Loucy (cell line): Measurements from ENCODE around the gene PUS7.

Source experiments
- EZH2phosphoT487 ChIP-seq: fragments of 200-600 bp; IDR thresholded peaks from 2 replicates; pipeline ENCODE4 v1.6.1; 2018; ENCODE audit warnings: antibody characterized with exemption, mild to moderate bottlenecking, moderate library complexity, borderline replicate concordance
- TF ChIP-seq, protein P1 (sequence below): fragments of 200-600 bp; sonication (generic); conservative IDR thresholded peaks from 2 replicates; pipeline ENCODE4 v1.5.1; 2014; ENCODE audit warnings: mild to moderate bottlenecking, antibody characterized with exemption, low read length

DNA sequence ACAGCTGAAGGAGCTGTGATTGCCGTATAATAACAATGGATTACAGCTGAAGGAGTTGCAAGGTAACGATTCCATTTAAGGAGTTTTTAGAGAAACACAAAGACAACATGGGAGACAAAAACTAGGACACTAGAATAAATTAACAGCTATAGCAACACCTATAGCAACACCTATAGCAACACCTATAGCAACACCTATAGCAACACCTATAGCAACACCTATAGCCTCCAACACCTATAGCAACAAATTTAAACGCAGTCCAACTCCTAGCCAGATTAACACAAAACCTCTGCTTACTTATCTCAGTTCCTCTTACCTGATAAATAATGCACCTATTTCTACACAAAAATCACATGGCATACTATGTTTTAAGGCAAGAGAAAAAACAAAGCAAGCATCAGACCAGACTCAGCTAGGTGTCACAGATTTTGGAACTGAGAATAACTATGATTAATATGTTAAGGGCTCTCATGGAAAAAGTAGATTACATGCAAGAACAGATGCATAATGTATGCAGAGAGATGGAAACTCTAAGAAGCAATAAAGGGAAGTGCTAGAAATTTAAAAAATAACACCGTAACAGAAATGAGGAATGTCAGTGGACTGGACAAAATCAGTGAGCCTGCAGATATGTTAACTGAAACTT lies 77.6 kb downstream of the PUS7 start:
- TF ChIP-seq, protein P1, sequence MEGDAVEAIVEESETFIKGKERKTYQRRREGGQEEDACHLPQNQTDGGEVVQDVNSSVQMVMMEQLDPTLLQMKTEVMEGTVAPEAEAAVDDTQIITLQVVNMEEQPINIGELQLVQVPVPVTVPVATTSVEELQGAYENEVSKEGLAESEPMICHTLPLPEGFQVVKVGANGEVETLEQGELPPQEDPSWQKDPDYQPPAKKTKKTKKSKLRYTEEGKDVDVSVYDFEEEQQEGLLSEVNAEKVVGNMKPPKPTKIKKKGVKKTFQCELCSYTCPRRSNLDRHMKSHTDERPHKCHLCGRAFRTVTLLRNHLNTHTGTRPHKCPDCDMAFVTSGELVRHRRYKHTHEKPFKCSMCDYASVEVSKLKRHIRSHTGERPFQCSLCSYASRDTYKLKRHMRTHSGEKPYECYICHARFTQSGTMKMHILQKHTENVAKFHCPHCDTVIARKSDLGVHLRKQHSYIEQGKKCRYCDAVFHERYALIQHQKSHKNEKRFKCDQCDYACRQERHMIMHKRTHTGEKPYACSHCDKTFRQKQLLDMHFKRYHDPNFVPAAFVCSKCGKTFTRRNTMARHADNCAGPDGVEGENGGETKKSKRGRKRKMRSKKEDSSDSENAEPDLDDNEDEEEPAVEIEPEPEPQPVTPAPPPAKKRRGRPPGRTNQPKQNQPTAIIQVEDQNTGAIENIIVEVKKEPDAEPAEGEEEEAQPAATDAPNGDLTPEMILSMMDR, result no peak
- no peak for TF ChIP-seq EZH2phosphoT487
